CD1c-positive myeloid dendritic cell (primary cell): ENCODE results near the gene ARFGEF2.
"Not testable (repeated sequence)": the region's sequence is repeated elsewhere in the genome, so short reads cannot be mapped to it uniquely, and the experiment has no call there.

Source experiments
- DNase-seq: peaks from one replicate; pipeline ENCODE4 v3.0.0-alpha.2; 2016; ENCODE audit errors: extremely low spot score

ARFGEF2 gene

GRCh38 chr20:49074521-49074920, 153.0 kb downstream of the ARFGEF2 start:
- DNase-seq, result no peak

DNA sequence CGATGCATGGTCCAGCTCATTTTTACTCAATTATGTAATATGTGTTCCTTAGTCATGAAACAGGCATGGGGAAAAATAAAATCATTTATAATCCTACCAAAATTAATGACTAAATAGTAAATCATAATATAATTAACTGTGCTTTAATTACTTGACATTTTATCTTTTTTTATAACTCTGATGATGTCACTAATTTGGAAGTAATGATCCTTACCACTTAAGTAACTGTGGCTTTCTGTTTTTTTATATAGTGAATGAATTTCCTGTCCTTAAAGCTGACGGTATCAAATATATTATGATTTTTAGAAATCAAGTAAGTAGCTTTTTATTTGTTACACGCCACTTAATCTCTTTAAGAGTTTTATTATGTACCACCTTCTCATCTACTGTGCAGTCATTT, 156.8 kb downstream of the ARFGEF2 start:
- DNase-seq, result no peak

DNA sequence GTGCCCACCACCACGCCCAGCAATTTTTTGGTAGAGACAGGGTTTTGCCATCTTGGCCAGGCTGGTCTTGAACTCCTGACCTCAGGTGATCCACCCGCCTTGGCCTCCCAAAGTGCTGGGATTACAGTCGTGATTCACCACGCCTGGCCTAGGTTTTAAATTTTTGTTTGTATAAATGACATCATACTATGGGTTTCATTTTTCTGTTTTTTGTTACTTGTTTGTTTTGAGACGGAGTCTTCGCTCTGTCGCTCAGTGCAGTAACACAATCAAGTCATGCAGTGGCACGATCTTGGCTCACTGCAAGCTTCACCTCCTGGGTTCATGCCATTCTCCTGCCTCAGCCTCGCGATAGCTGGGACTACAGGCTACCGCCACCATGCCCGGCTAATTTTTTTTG, 160.8 kb downstream of the ARFGEF2 start:
- DNase-seq, result not testable (repeated sequence)
